Measurements from ENCODE around the gene C3orf70.

DNA sequence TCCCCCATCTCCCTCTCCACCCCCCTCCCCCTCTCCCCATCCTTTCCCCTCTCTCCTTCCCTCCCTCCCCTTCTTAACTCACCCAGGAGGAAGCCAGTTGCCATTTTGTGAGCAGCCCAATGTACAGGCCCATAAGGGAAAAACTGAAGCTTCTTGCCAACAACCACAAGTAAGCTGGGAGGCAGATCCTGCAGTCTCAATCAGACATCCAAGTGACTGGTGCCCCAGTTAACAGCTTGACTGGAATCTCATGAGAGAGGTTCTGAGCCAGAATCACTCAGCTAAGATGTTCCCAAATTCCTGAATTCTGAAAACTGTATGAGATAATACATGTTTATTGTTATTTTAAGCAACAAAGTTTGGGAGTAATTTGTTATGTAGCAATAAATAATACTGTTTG lies 90.7 kb downstream of the C3orf70 start:
- no peak for TF ChIP-seq POLR2A (IDR thresholded peaks at IDR 0.05; ENCODE audit: low read depth, low read length)
- no peak for TF ChIP-seq POLR2AphosphoS5 (IDR thresholded peaks at IDR 0.05; ENCODE audit: low read depth, low read length)
- no peak for TF ChIP-seq PAX5 (IDR thresholded peaks at IDR 0.05; ENCODE audit: insufficient read depth, low read length, severe bottlenecking)
- no peak for TF ChIP-seq SPI1 (IDR thresholded peaks at IDR 0.05; ENCODE audit: low read depth, low read length)
- no peak for TF ChIP-seq POU2F2 (IDR thresholded peaks at IDR 0.05; ENCODE audit: low read depth, low read length)
- TF ChIP-seq TAF1 (IDR thresholded peaks at IDR 0.05; ENCODE audit: low read depth, low read length), result no peak
